SK-N-SH treated with all-trans-retinoic acid at 6 μM for 48 hours (cell line): ENCODE measurements around the gene COX19.

Experiments used
- ATAC-seq: fragments of 200-7000 bp; cut with Tn5 transposase; 3 replicates; pipeline ENCODE4 v1.9.1; 2020; ENCODE audit warnings: mild to moderate bottlenecking, moderate library complexity
- ARNTL ChIP-seq: fragments of 450-650 bp; formaldehyde crosslinking; IDR thresholded peaks from 2 replicates; pipeline ENCODE4 v1.5.0; 2020; ENCODE audit warnings: low read depth, mild to moderate bottlenecking, moderate library complexity, borderline replicate concordance
- BACH2 ChIP-seq: fragments of 250-450 bp; sonication (Bioruptor Pico); IDR thresholded peaks from 2 replicates; pipeline ENCODE4 v1.9.0; 2021; ENCODE audit warnings: mild to moderate bottlenecking, borderline replicate concordance
- CSDC2 ChIP-seq: fragments of 250-450 bp; sonication (Bioruptor Pico); IDR thresholded peaks from 2 replicates; pipeline ENCODE4 v1.5.0; 2020; ENCODE audit warnings: mild to moderate bottlenecking, moderate library complexity
- ESRRG ChIP-seq: fragments of 250-450 bp; sonication (Bioruptor Pico); IDR thresholded peaks from 2 replicates; pipeline ENCODE4 v1.6.1; 2021; ENCODE audit warnings: mild to moderate bottlenecking
- ISL1 ChIP-seq: fragments of 250-450 bp; sonication (Bioruptor Pico); IDR thresholded peaks from 2 replicates; pipeline ENCODE4 v2.1.2; 2022; ENCODE audit warnings: mild to moderate bottlenecking, moderate library complexity
- OSR1 ChIP-seq: fragments of 250-450 bp; sonication (Bioruptor Pico); IDR thresholded peaks from 2 replicates; pipeline ENCODE4 v1.8.0; 2022; ENCODE audit warnings: moderate library complexity, mild to moderate bottlenecking, inconsistent platforms
- PPARA ChIP-seq: fragments of 250-450 bp; sonication (Bioruptor Pico); IDR thresholded peaks from 2 replicates; pipeline ENCODE4 v1.5.0; 2020; ENCODE audit warnings: mild to moderate bottlenecking, borderline replicate concordance
- RARB ChIP-seq: fragments of 250-450 bp; sonication (Bioruptor Pico); IDR thresholded peaks from 2 replicates; pipeline ENCODE4 v1.8.0; 2021; ENCODE audit warnings: mild to moderate bottlenecking, moderate library complexity
- SNAI2 ChIP-seq: fragments of 250-450 bp; sonication (Bioruptor Pico); IDR thresholded peaks from 2 replicates; pipeline ENCODE4 v1.5.0; 2020; ENCODE audit warnings: mild to moderate bottlenecking, moderate library complexity
- TCF4 ChIP-seq: fragments of 250-450 bp; sonication (Bioruptor Pico); IDR thresholded peaks from 2 replicates; pipeline ENCODE4 v1.8.0; 2021; ENCODE audit warnings: mild to moderate bottlenecking, moderate library complexity, borderline replicate concordance
- TOX ChIP-seq: fragments of 250-450 bp; sonication (Bioruptor Pico); IDR thresholded peaks from 2 replicates; pipeline ENCODE4 v1.8.0; 2021; ENCODE audit warnings: mild to moderate bottlenecking, moderate library complexity, borderline replicate concordance
- ZC3H10 ChIP-seq: fragments of 250-450 bp; sonication (Bioruptor Pico); IDR thresholded peaks from 2 replicates; pipeline ENCODE4 v1.5.1; 2021; ENCODE audit warnings: mild to moderate bottlenecking, moderate library complexity
- ZFP3 ChIP-seq: fragments of 250-450 bp; sonication (Bioruptor Pico); IDR thresholded peaks from 2 replicates; pipeline ENCODE4 v1.5.0; 2020; ENCODE audit warnings: mild to moderate bottlenecking, moderate library complexity
- ZNF565 ChIP-seq: fragments of 450-650 bp; formaldehyde crosslinking; conservative IDR thresholded peaks from 2 replicates; pipeline ENCODE4 v1.5.0; 2020; ENCODE audit warnings: low read depth, mild to moderate bottlenecking, moderate library complexity
- ZNF8 ChIP-seq: fragments of 450-650 bp; formaldehyde crosslinking; IDR thresholded peaks from 2 replicates; pipeline ENCODE4 v1.5.0; 2020; ENCODE audit warnings: mild to moderate bottlenecking, moderate library complexity
- TF ChIP-seq, protein P1 (sequence below): fragments of 250-450 bp; sonication (Bioruptor Pico); IDR thresholded peaks from 2 replicates; pipeline ENCODE4 v1.5.0; 2020; ENCODE audit warnings: mild to moderate bottlenecking, moderate library complexity
- TF ChIP-seq, protein P2 (sequence below): fragments of 250-450 bp; sonication (Bioruptor Pico); IDR thresholded peaks from 2 replicates; pipeline ENCODE4 v1.5.1; 2020; ENCODE audit warnings: low read depth, mild to moderate bottlenecking, moderate library complexity
- TF ChIP-seq, protein P3 (sequence below): fragments of 250-450 bp; sonication (Bioruptor Pico); IDR thresholded peaks from 2 replicates; pipeline ENCODE4 v1.5.1; 2021; ENCODE audit warnings: mild to moderate bottlenecking, moderate library complexity
- TF ChIP-seq, protein P4 (sequence below): fragments of 250-450 bp; sonication (Bioruptor Pico); IDR thresholded peaks from 2 replicates; pipeline ENCODE4 v1.8.0; 2020; ENCODE audit warnings: mild to moderate bottlenecking, moderate library complexity, borderline replicate concordance

COX19 gene

DNA sequence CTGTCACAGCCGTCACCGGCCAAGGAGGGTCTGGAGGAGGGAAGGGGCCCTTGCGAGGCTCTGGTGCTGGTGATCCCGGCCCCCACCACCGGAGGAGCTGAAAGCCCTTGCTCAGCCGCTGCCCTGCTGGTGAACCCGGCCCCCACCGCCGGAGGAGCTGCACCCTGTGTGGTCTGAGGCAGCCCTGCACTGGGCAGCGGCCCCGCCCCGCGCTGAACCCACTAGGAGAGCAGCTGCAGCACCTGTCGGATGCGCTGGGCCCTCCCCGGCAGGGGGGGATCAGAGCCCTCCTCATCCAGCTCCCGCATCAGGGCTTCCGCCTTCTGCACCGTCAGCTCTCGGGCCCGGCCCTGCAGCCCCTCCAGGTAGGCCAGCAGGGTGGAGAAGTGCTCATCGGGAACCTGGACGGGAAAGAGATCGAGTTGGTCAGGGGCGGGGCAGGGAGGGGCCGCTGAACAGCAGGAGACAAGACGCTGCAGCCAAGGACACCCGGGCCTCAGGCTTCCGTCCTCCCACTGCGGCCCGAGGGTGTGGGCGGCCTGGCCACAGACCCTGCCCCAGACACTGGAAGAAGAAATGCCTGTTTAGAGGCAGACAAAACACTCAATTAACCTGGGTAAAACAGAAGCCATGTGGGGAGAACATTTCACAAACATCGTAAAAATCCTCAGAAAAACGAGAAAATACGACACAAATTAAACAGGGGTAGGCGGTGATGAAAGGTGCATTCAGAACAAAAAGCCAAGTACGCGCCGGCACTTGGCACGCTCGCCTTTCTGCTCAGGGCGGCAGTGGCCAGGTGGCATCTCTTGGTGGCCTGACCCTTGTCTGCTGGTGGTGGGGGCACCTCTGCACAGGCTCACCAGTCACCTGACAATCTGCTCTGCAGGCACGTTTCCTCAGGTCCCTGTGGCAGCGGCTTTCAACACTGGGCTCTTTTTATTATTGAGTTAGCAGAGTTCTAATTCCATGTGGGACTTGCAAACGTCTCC, 22.4 kb upstream of the COX19 start (continued):
- TF ChIP-seq, protein P1, sequence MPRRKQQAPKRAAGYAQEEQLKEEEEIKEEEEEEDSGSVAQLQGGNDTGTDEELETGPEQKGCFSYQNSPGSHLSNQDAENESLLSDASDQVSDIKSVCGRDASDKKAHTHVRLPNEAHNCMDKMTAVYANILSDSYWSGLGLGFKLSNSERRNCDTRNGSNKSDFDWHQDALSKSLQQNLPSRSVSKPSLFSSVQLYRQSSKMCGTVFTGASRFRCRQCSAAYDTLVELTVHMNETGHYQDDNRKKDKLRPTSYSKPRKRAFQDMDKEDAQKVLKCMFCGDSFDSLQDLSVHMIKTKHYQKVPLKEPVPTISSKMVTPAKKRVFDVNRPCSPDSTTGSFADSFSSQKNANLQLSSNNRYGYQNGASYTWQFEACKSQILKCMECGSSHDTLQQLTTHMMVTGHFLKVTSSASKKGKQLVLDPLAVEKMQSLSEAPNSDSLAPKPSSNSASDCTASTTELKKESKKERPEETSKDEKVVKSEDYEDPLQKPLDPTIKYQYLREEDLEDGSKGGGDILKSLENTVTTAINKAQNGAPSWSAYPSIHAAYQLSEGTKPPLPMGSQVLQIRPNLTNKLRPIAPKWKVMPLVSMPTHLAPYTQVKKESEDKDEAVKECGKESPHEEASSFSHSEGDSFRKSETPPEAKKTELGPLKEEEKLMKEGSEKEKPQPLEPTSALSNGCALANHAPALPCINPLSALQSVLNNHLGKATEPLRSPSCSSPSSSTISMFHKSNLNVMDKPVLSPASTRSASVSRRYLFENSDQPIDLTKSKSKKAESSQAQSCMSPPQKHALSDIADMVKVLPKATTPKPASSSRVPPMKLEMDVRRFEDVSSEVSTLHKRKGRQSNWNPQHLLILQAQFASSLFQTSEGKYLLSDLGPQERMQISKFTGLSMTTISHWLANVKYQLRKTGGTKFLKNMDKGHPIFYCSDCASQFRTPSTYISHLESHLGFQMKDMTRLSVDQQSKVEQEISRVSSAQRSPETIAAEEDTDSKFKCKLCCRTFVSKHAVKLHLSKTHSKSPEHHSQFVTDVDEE (CRISPR knock-in tag): no peak
- TF ChIP-seq ESRRG: no peak
- TF ChIP-seq ISL1 (CRISPR knock-in tag): no peak
- TF ChIP-seq CSDC2 (CRISPR knock-in tag): no peak
- no peak for TF ChIP-seq SNAI2 (CRISPR knock-in tag)
- no peak for TF ChIP-seq ZFP3 (CRISPR knock-in tag)
- TF ChIP-seq TCF4 (CRISPR knock-in tag): no peak
- TF ChIP-seq PPARA: no peak
- TF ChIP-seq, protein P2, sequence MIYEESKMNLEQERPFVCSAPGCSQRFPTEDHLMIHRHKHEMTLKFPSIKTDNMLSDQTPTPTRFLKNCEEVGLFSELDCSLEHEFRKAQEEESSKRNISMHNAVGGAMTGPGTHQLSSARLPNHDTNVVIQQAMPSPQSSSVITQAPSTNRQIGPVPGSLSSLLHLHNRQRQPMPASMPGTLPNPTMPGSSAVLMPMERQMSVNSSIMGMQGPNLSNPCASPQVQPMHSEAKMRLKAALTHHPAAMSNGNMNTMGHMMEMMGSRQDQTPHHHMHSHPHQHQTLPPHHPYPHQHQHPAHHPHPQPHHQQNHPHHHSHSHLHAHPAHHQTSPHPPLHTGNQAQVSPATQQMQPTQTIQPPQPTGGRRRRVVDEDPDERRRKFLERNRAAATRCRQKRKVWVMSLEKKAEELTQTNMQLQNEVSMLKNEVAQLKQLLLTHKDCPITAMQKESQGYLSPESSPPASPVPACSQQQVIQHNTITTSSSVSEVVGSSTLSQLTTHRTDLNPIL: no peak
- TF ChIP-seq TOX (CRISPR knock-in tag): no peak
- TF ChIP-seq ZNF8: no peak
- no peak for TF ChIP-seq RARB (CRISPR knock-in tag)
- no peak for TF ChIP-seq BACH2 (CRISPR knock-in tag)
- TF ChIP-seq, all 23 proteins: peak for 0

DNA sequence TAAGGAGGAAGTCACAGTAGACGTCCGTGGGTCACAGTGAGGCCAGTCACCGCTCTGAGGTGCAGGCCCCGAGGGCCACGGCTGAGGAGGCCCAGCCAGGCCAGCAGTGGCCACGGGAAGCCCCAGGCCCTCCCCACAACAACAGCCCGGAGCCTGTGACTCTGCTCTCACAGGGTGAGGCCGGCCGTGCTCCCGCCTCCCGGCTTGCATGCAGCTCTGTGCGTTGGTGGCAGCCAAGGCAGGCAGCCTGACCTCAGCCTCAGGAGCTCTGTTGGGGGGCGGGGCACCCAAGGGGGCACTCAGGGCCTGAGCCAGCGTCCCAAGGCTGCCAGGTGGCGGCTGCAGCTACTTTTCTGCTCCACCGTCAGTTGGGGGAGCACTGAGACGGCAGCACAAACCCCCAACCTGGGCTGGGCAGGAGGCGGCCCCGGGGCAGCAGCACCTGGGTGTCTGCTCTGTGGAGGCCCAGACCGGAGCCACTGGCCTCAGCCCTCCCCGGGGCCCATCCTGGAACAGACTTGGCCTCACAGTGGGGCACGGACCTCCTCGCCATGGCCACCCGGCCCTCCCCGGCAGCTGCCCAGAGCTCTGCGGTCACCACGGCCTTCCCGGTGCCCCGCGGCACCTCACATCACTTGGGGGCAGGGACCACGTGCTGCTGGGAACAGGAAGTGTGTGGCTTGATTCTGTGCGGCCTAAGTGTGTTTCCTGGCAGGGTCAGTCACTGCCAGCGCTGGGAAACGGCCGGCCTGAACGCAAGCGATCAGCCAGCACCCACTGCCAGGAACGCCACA, 20.9 kb upstream of the COX19 start:
- ATAC-seq: no peak
- TF ChIP-seq OSR1 (CRISPR knock-in tag) (no peak), PPARA (no peak), BACH2 (CRISPR knock-in tag) (no peak), ZNF565 (CRISPR knock-in tag) (no peak), TOX (CRISPR knock-in tag) (no peak), ZFP3 (CRISPR knock-in tag) (no peak), ARNTL (CRISPR knock-in tag) (no peak), TCF4 (CRISPR knock-in tag) (no peak), RARB (CRISPR knock-in tag) (no peak), ESRRG (no peak), SNAI2 (CRISPR knock-in tag) (no peak), ISL1 (CRISPR knock-in tag) (no peak), ZC3H10 (CRISPR knock-in tag) (no peak)
- TF ChIP-seq, protein P1 (CRISPR knock-in tag): no peak
- TF ChIP-seq, protein P2: no peak
- TF ChIP-seq, protein P3, sequence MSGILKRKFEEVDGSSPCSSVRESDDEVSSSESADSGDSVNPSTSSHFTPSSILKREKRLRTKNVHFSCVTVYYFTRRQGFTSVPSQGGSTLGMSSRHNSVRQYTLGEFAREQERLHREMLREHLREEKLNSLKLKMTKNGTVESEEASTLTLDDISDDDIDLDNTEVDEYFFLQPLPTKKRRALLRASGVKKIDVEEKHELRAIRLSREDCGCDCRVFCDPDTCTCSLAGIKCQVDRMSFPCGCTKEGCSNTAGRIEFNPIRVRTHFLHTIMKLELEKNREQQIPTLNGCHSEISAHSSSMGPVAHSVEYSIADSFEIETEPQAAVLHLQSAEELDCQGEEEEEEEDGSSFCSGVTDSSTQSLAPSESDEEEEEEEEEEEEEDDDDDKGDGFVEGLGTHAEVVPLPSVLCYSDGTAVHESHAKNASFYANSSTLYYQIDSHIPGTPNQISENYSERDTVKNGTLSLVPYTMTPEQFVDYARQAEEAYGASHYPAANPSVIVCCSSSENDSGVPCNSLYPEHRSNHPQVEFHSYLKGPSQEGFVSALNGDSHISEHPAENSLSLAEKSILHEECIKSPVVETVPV (CRISPR knock-in tag): no peak
- TF ChIP-seq, protein P4, sequence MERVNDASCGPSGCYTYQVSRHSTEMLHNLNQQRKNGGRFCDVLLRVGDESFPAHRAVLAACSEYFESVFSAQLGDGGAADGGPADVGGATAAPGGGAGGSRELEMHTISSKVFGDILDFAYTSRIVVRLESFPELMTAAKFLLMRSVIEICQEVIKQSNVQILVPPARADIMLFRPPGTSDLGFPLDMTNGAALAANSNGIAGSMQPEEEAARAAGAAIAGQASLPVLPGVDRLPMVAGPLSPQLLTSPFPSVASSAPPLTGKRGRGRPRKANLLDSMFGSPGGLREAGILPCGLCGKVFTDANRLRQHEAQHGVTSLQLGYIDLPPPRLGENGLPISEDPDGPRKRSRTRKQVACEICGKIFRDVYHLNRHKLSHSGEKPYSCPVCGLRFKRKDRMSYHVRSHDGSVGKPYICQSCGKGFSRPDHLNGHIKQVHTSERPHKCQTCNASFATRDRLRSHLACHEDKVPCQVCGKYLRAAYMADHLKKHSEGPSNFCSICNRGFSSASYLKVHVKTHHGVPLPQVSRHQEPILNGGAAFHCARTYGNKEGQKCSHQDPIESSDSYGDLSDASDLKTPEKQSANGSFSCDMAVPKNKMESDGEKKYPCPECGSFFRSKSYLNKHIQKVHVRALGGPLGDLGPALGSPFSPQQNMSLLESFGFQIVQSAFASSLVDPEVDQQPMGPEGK (CRISPR knock-in tag): no peak
